Measurements from ENCODE around the gene ITPRID2. TPM values are rescaled to one million over a fixed set of nuclear protein-coding genes. Genes with fewer than 3 reads are reported as not detected.

ITPRID2 gene
- total RNA-seq, result 236 and 259 TPM in 2 replicates

DNA sequence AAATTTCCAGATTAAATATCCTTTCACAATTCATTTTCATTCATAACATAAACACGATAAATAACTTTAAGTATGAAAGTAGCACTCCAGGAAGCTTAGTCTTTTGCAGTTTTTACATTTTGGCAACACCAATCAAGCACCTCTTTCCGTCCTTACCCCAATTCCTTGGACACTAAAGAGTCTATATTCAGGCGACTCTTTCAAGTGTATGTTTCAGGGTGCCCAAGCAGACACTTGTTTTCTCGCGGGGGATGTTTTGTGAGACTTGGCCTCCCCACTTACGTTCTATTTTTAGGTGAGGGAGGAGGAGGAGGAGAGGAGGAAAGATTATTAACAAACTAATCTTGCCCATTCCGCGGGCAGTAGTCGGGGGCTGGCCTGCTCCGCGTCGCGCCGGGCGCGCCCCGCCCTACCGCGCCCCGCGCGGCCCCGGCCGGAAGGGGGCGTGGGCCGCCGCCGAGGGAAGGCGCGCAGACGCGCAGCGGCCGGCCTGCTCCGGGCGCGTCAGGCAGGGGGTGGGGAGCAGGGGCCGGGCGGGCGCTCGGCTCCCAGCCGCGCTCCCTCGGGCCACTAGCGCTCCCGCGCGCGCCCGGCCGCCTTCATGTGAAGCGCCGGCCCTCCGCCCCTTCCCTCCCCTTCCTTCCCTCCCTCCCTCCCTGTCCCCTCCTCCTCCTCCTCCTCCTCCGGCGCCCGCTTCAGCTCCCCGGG, at the start of gene ITPRID2:
TSS of gene ITPRID2 (plus strand) at position 473 of the 708 bp plus-strand sequence. CDS start 337 bp downstream, outside the sequence.

Other genes with a start within 250 kb of the ITPRID2 start
- gene CERKL, start 234.6 kb upstream of the ITPRID2 start, total RNA-seq, result not detected in 2 replicates
- not detected in 2 replicates for gene NEUROD1, start 211.2 kb upstream of the ITPRID2 start, total RNA-seq
- gene PPP1R1C, start 94.1 kb downstream of the ITPRID2 start, total RNA-seq, result 0.32 TPM in 1 of 2 replicates, not detected in the other